ENCODE measurements around the gene HDAC9. TPM values are rescaled to one million over a fixed set of nuclear protein-coding genes. Genes with fewer than 3 reads are reported as not detected.

The HDAC9 gene
- total and polyA plus RNA-seq, 2 of the 13 experiments (the other 11 are each of a cell fraction or from before 2014, with no cell fraction given): 0.05 to 0.07 TPM

DNA sequence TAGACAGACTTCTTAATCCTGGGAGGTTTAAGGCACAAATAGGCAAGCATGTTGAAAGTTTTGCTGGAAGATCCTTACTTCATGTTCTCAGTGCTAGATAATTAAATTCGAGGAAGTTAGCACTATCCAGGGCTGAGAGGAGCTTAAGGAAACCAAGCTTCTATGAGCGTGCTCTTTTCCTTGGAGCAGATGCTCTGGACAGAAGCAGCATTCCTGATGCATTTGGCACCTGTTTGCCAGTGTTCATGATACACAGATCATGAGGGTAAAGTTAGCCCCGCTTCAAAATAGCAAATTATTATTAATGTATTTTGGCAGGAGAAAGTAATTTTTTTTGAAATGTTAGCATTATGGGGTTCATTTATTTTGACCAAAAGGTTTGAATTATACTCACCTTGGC, 9.4 kb downstream of the HDAC9 start:
- no peak for DNase-seq (ENCODE audit: low spot score)
- CTCF ChIA-PET (ENCODE audit: low intra/inter-chr PET ratio, low total read pairs): no interaction called here
- FAIRE-seq: no peak
- TF ChIP-seq, protein P1, sequence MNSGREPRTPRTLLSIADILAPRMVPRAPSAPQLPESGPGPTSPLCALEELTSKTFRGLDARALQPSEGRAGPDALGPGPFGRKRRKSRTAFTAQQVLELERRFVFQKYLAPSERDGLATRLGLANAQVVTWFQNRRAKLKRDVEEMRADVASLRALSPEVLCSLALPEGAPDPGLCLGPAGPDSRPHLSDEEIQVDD (CRISPR knock-in tag; IDR thresholded peaks at IDR 0.05; ENCODE audit: borderline replicate concordance): no peak
- TF ChIP-seq MED8 (CRISPR knock-in tag; IDR thresholded peaks at IDR 0.05; ENCODE audit: insufficient replicate concordance) (no peak), ZNF503 (CRISPR knock-in tag; IDR thresholded peaks at IDR 0.05) (no peak), USF2 (IDR thresholded peaks at IDR 0.05; ENCODE audit: low read depth, low read length) (no peak), USF2 (CRISPR knock-in tag; IDR thresholded peaks at IDR 0.05; ENCODE audit: borderline replicate concordance) (no peak), ZNF597 (CRISPR knock-in tag; IDR thresholded peaks at IDR 0.05) (no peak), ZNF142 (CRISPR knock-in tag; IDR thresholded peaks at IDR 0.05) (no peak), ZFP82 (CRISPR knock-in tag; IDR thresholded peaks at IDR 0.05; ENCODE audit: borderline replicate concordance) (no peak), EED (CRISPR knock-in tag; IDR thresholded peaks at IDR 0.05) (no peak), ARNTL (CRISPR knock-in tag; IDR thresholded peaks at IDR 0.05) (no peak), PLRG1 (conservative IDR thresholded peaks at IDR 0.05) (no peak)
- TF ChIP-seq, protein P2, sequence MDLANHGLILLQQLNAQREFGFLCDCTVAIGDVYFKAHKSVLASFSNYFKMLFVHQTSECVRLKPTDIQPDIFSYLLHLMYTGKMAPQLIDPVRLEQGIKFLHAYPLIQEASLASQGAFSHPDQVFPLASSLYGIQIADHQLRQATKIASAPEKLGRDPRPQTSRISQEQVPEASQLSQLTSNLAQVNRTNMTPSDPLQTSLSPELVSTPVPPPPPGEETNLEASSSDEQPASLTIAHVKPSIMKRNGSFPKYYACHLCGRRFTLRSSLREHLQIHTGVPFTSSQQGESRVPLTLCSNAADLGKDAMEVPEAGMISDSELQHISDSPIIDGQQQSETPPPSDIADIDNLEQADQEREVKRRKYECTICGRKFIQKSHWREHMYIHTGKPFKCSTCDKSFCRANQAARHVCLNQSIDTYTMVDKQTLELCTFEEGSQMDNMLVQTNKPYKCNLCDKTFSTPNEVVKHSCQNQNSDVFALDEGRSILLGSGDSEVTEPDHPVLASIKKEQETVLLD (CRISPR knock-in tag; IDR thresholded peaks at IDR 0.05; ENCODE audit: low read depth): no peak

More for the DNA sequence above, 9.4 kb downstream of the HDAC9 start:
- POLR2A ChIA-PET: no interaction called here
- no peaks in the 10 kb centered on the region for H3K36me3 ChIP-seq (replicated peaks in 1 of 2; ENCODE audit: control insufficient read depth in 1 of 2, insufficient read depth in 2 of 2, low read length in 2 of 2)
- BruUV-seq (replicated peaks): no TSS peak
- in situ Hi-C loops (cut with HindIII; ENCODE audit: extremely low pct_ligation_motif_present, low pct_unique_long_range_greater_than_20kb): no loop called here
- no peak overlapping the region for H3K4me2 ChIP-seq (ENCODE audit: low read depth, low read length)
- WGBS (ENCODE audit: low lambda C conversion rate): 29% methylated on average over 3 of the region's 3 CpGs
- H3K4me1 ChIP-seq (ENCODE audit: insufficient read depth, low read length): no peaks in the 10 kb centered on the region
- H3K27ac ChIP-seq (ENCODE audit: extremely low read length, insufficient read depth, low read length): no peak overlapping the region
- no peaks in the 10 kb centered on the region for H3K79me2 ChIP-seq (ENCODE audit: insufficient read depth, low read length)
- no peaks in the 10 kb centered on the region for H3K9me3 ChIP-seq (ENCODE audit: low read length)
- H2AFZ ChIP-seq (ENCODE audit: low read length): no peak overlapping the region
- no peaks in the 10 kb centered on the region for H3K27me3 ChIP-seq (ENCODE audit: control insufficient read depth in 1 of 2, insufficient read depth in 2 of 2, low read length in 2 of 2)
- intact Hi-C loops (cut with micrococcal nuclease; ENCODE audit: unreplicated experiment): no loop called here
- no peaks in the 10 kb centered on the region for H4K20me1 ChIP-seq (ENCODE audit: insufficient read depth, low read length)
- no peak overlapping the region for H3K9ac ChIP-seq (ENCODE audit: insufficient read depth, low read depth, low read length)
- no peak for ATAC-seq
- no peak overlapping the region for H3K4me3 ChIP-seq (replicated peaks in 1 of 3; ENCODE audit: insufficient read depth in 1 of 3, low read depth in 2 of 3, low read length in 3 of 3)
